Prostate gland (tissue), 2 donors: ENCODE data around the gene PUM2. TPM values are rescaled to one million over a fixed set of nuclear protein-coding genes. Genes with fewer than 3 reads are reported as not detected.
A peak's percentile ranks its signal among the peaks of the same experiment; 100 is the strongest.
"Not testable (repeated sequence)": the region's sequence is repeated elsewhere in the genome, so short reads cannot be mapped to it uniquely, and the experiment has no call there.

Source experiments
- DNase-seq: peaks from one replicate; pipeline ENCODE4 v3.0.0-alpha.2; 2019; ENCODE audit warnings: low spot score
- H3K27ac ChIP-seq, 2 donors: fragments of 200-600 bp; sonication (generic); 2 replicates each; pipeline ENCODE4 v1.5.1; 2017 to 2019
- H3K27me3 ChIP-seq: fragments of 200-600 bp; sonication (generic); replicated peaks from 2 replicates; pipeline ENCODE4 v1.5.1; 2019; ENCODE audit not compliant: insufficient read depth
- H3K36me3 ChIP-seq, 2 donors: fragments of 200-600 bp; sonication (generic); 1 replicate in 1 of 2; 2 replicates in 1 of 2; pipeline versions ENCODE4 v1.5.1 to v1.8.1; 2017 to 2019
- H3K4me1 ChIP-seq: fragments of 200-600 bp; sonication (generic); replicated peaks from 2 replicates; pipeline ENCODE4 v1.5.1; 2019
- H3K4me3 ChIP-seq, 2 donors: fragments of 200-600 bp; sonication (generic); 2 replicates each; pipeline ENCODE4 v1.5.1; 2017 to 2019
- H3K9me3 ChIP-seq: fragments of 200-600 bp; sonication (generic); 2 replicates; pipeline ENCODE4 v1.5.1; 2017
- POLR2A ChIP-seq: fragments of 450-650 bp; IDR thresholded peaks from one replicate; pipeline ENCODE4 v1.6.1; 2016; ENCODE audit warnings: antibody characterized with exemption, mild to moderate bottlenecking
- POLR2AphosphoS5 ChIP-seq: sonication (generic); formaldehyde crosslinking; IDR thresholded peaks from one replicate; pipeline ENCODE4 v1.6.1; 2017; ENCODE audit warnings: antibody characterized with exemption
- WGBS: methylation state at CpG from one replicate; pipeline ENCODE4 v1.1.5; 2018; 5-methylcytosine and 5-hydroxymethylcytosine counted together
- intact Hi-C: fragments of 100-400 bp; cut with DNase I; formaldehyde crosslinking; loops from one replicate; pipeline ENCODE4 v1.14.2; 2022
- total RNA-seq, 2 donors: library from RNA; depleted of rRNA; stranded (reverse); fragments of >200 nt; gene quantifications; one replicate each; pipeline ENCODE4 v1.1.0, GENCODE V29; 2016
- TF ChIP-seq, protein P1 (sequence below), 4 experiments: fragments of 200-600 bp in 2 of 4; fragments of 450-650 bp in 2 of 4; sonication (generic) in 2 of 4; IDR thresholded peaks; 1 replicate in 3 of 4; 2 replicates in 1 of 4; pipeline ENCODE4 v1.5.1; 2016 to 2019; ENCODE audit warnings: antibody characterized with exemption in 4 of 4, mild to moderate bottlenecking in 2 of 4, moderate library complexity in 2 of 4

The PUM2 gene
- total RNA-seq, 2 donors from 2014 or later, result 60.8 to 89.0 TPM

DNA sequence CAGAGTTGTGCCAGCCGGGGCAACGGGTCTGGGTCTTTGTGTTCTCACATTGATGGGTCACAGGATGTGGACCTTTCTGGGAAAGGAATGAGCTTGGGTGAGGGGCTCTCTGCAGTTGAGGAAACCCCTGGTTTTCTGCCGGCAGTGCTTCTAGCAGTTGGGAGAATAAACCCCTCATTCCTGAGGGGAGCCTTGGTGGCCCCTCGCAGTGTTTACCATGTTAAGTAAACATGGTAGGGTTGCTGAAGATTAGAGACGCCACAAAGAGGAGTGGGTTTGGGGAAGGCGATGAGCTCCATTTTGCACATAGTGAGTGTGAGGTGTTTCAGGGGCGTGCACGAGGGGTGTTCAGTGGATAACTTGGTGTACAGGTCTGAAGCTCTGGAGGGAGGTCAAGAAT, 27.7 kb upstream of the PUM2 start:
- intact Hi-C loops, result loop anchor here (2.0 kb wide), 1 partner anchor 258 kb away; no protein-coding TSS in a partner anchor
- no peaks in the 10 kb centered on the region for H3K36me3 ChIP-seq
- no peaks in the 10 kb centered on the region for H3K27me3 ChIP-seq
- 77% methylated on average over 8 of the region's 8 CpGs for WGBS
- no peak overlapping the region for H3K4me3 ChIP-seq
- H3K9me3 ChIP-seq, result no peaks in the 10 kb centered on the region
- no peaks in the 10 kb centered on the region for H3K4me1 ChIP-seq
- no peak for DNase-seq
- TF ChIP-seq, protein P1, sequence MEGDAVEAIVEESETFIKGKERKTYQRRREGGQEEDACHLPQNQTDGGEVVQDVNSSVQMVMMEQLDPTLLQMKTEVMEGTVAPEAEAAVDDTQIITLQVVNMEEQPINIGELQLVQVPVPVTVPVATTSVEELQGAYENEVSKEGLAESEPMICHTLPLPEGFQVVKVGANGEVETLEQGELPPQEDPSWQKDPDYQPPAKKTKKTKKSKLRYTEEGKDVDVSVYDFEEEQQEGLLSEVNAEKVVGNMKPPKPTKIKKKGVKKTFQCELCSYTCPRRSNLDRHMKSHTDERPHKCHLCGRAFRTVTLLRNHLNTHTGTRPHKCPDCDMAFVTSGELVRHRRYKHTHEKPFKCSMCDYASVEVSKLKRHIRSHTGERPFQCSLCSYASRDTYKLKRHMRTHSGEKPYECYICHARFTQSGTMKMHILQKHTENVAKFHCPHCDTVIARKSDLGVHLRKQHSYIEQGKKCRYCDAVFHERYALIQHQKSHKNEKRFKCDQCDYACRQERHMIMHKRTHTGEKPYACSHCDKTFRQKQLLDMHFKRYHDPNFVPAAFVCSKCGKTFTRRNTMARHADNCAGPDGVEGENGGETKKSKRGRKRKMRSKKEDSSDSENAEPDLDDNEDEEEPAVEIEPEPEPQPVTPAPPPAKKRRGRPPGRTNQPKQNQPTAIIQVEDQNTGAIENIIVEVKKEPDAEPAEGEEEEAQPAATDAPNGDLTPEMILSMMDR (IDR thresholded peaks at IDR 0.05), result no peak
- no peak for TF ChIP-seq POLR2AphosphoS5
- TF ChIP-seq POLR2A, result no peak
- H3K27ac ChIP-seq, result peak overlapping the region; percentile 13 to 28

DNA sequence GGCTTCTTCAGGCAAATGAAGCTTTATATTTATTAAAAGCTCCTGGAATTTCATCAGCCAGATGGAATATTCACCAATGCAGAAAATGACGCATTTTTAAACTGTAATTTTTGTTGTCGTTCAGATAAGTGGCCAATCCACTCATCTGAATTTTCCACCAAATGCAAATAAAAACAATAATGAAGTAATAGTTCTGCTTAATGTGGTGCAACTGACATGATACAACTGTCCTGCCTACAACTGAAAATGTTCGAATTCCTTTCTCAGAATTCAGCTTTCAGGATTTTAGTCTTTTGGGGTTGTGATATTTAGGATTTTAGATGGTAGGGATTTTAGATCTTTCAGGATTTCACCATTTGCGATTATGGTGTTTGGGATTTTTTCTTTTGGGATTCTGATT, 27.1 kb upstream of the PUM2 start:
- DNase-seq, result no peak
- 84% methylated on average over 4 of the region's 4 CpGs for WGBS

DNA sequence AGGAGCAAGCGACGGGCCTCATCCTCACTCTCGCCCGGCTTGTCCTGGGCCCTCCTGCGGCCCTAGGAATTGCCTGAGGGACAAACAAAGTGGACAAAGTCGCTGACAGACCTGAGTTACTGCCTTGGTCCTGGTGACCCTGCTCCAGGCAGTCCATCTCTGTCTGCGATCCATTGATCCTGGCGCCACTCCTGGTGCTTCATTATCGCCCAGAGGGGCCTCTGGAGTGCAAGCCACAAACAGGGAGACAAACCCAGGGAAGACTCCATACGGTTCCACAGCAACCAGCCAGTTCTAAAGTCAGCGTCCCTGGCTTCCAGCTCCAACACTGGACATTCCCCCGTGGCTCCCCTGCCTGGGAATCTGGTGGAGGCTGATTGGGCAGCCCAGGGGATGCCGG, 24.3 kb upstream of the PUM2 start:
- intact Hi-C loops, H3K27me3 ChIP-seq, H3K4me3 ChIP-seq, H3K4me1 ChIP-seq, H3K9me3 ChIP-seq, H3K36me3 ChIP-seq, DNase-seq, H3K27ac ChIP-seq: not testable (repeated sequence)
- WGBS, result 78% methylated on average over 13 of the region's 13 CpGs

More for the DNA sequence above, 27.1 kb upstream of the PUM2 start:
- Histone ChIP-seq H3K9me3 (no peaks in the 10 kb centered on the region), H3K4me3 (no peak overlapping the region), H3K4me1 (no peaks in the 10 kb centered on the region), H3K36me3 (no peaks in the 10 kb centered on the region), H3K27ac (no peak overlapping the region), H3K27me3 (no peaks in the 10 kb centered on the region)
- TF ChIP-seq POLR2A, result no peak
- no peak for TF ChIP-seq POLR2AphosphoS5
- TF ChIP-seq, protein P1 (IDR thresholded peaks at IDR 0.05), result no peak
- intact Hi-C loops, result loop anchor here (2.0 kb wide), 1 partner anchor 259 kb away; no protein-coding TSS in a partner anchor

- no peaks in the 10 kb centered on the region for H3K36me3 ChIP-seq
- H3K27ac ChIP-seq, result no peak overlapping the region
- no peaks in the 10 kb centered on the region for H3K27me3 ChIP-seq
- H3K4me1 ChIP-seq, result no peaks in the 10 kb centered on the region
- intact Hi-C loops, result no loop called here
- WGBS, result 65% methylated on average over 3 of the region's 3 CpGs
- H3K4me3 ChIP-seq, result no peak overlapping the region
- no peaks in the 10 kb centered on the region for H3K9me3 ChIP-seq
- no peak for DNase-seq
- TF ChIP-seq POLR2A, result no peak
- TF ChIP-seq POLR2AphosphoS5, result no peak
- TF ChIP-seq, protein P1 (IDR thresholded peaks at IDR 0.05), result no peak
These were observed 22.4 kb upstream of the PUM2 start for GRCh38 chr2:20372896-20373640.

DNA sequence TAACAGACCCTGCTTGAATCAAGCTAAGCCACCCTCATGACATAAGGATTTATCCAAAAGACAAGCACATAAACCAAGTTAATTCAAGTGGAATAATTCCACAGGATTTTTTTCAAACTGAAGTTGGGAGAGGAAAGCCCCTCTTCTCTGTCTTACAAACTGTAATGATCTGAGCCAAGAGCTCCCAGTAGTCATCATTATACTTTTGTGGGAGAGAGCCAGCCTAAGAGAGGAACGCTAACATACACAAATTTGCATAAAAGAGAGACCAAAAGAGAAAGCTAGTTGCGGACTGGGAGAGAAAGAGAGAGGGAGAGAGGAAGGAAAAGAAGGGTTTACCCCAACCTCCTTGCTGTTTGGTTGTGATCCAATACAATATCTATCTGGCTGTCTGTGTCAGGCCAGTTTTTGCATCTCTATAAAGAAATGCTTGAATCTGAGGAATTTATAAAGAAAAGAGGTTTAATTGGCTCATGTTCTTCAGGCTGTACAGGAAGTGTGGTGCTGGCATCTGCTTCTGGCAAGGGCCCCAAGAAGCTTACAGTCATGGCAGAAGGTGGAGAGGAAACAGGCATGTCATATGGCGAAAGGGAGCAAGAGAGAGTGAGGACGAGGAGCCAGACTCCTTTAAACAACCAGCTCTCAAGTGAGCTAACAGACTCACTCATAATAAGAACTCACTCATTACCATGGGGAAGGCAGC, 20.8 kb upstream of the PUM2 start:
- TF ChIP-seq POLR2AphosphoS5 (no peak), POLR2A (no peak)
- TF ChIP-seq, protein P1 (IDR thresholded peaks at IDR 0.05), result no peak

More for the DNA sequence above, 20.8 kb upstream of the PUM2 start:
- Histone ChIP-seq H3K27ac (no peak overlapping the region), H3K9me3 (no peaks in the 10 kb centered on the region), H3K36me3 (no peaks in the 10 kb centered on the region), H3K27me3 (no peaks in the 10 kb centered on the region), H3K4me1 (no peaks in the 10 kb centered on the region), H3K4me3 (no peak overlapping the region)
- no peak for DNase-seq
- 69% methylated on average over 4 of the region's 4 CpGs for WGBS
- intact Hi-C loops, result no loop called here
